Neural progenitor cell (in vitro differentiated cells): Measurements from ENCODE around the gene KRTAP17-1.

Experiments used
- EZH2 ChIP-seq: fragments of 200-600 bp; sonication (generic); IDR thresholded peaks from 2 replicates; pipeline ENCODE4 v1.6.1; 2017; ENCODE audit warnings: antibody characterized with exemption, mild to moderate bottlenecking, moderate library complexity
- TF ChIP-seq, protein P1 (sequence below): fragments of 200-600 bp; sonication (generic); IDR thresholded peaks from 2 replicates; pipeline ENCODE4 v1.5.1; 2017; ENCODE audit warnings: antibody characterized with exemption, mild to moderate bottlenecking

- TF ChIP-seq, protein P1, sequence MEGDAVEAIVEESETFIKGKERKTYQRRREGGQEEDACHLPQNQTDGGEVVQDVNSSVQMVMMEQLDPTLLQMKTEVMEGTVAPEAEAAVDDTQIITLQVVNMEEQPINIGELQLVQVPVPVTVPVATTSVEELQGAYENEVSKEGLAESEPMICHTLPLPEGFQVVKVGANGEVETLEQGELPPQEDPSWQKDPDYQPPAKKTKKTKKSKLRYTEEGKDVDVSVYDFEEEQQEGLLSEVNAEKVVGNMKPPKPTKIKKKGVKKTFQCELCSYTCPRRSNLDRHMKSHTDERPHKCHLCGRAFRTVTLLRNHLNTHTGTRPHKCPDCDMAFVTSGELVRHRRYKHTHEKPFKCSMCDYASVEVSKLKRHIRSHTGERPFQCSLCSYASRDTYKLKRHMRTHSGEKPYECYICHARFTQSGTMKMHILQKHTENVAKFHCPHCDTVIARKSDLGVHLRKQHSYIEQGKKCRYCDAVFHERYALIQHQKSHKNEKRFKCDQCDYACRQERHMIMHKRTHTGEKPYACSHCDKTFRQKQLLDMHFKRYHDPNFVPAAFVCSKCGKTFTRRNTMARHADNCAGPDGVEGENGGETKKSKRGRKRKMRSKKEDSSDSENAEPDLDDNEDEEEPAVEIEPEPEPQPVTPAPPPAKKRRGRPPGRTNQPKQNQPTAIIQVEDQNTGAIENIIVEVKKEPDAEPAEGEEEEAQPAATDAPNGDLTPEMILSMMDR: no peak
- no peak for TF ChIP-seq EZH2
These were observed 37.1 kb downstream of the KRTAP17-1 start for GRCh38 chr17:41278176-41278955.
